Thoracic aorta (tissue), 2 donors: Measurements from ENCODE around the gene OGG1. TPM values are rescaled to one million over a fixed set of nuclear protein-coding genes. Genes with fewer than 3 reads are reported as not detected.

Experiments
- ATAC-seq: fragments of 150-250 bp; one replicate; pipeline ENCODE4 v1.8.0; 2017; ENCODE audit warnings: low read depth; ENCODE audit not compliant: insufficient number of reproducible peaks, low FRiP score
- DNase-seq: peaks from one replicate; pipeline ENCODE4 v3.0.0-alpha.2; 2020; ENCODE audit warnings: low spot score
- H3K27ac ChIP-seq, 2 donors: fragments of 200-600 bp; sonication (generic); 1 replicate in 1 of 2; 2 replicates in 1 of 2; pipeline ENCODE4 v1.5.1; 2016; ENCODE audit warnings: mild to moderate bottlenecking in 2 of 2, moderate library complexity in 2 of 2
- H3K27me3 ChIP-seq: fragments of 200-600 bp; sonication (generic); replicated peaks from 2 replicates; pipeline ENCODE4 v1.6.0; 2016; ENCODE audit warnings: mild to moderate bottlenecking; ENCODE audit not compliant: insufficient read depth
- H3K36me3 ChIP-seq: fragments of 200-600 bp; sonication (generic); one replicate; pipeline ENCODE4 v1.5.1; 2016
- H3K4me1 ChIP-seq, 2 donors: fragments of 200-600 bp; sonication (generic); 1 replicate in 1 of 2; 2 replicates in 1 of 2; pipeline versions ENCODE4 v1.5.1 to v1.6.0; 2016; ENCODE audit warnings: low read depth in 2 of 2, mild to moderate bottlenecking in 1 of 2; ENCODE audit not compliant: control insufficient read depth in 1 of 2
- H3K4me3 ChIP-seq: fragments of 200-600 bp; sonication (generic); 2 replicates; pipeline ENCODE4 v1.5.1; 2016; ENCODE audit warnings: mild to moderate bottlenecking
- H3K9me3 ChIP-seq: fragments of 200-600 bp; sonication (generic); 2 replicates; pipeline ENCODE4 v1.5.1; 2016
- total RNA-seq, 2 donors: library from RNA; depleted of rRNA; stranded (reverse); fragments of >200 nt; gene quantifications; one replicate each; pipeline versions ENCODE4 v1.1.0 to v1.2.3, GENCODE V29; 2016
- TF ChIP-seq, protein P1 (sequence below): fragments of 200-600 bp; sonication (generic); IDR thresholded peaks from one replicate; pipeline ENCODE4 v1.5.1; 2019; ENCODE audit warnings: antibody characterized with exemption

Gene OGG1
- total RNA-seq, 2 donors from 2014 or later: 23.0 to 26.3 TPM

DNA sequence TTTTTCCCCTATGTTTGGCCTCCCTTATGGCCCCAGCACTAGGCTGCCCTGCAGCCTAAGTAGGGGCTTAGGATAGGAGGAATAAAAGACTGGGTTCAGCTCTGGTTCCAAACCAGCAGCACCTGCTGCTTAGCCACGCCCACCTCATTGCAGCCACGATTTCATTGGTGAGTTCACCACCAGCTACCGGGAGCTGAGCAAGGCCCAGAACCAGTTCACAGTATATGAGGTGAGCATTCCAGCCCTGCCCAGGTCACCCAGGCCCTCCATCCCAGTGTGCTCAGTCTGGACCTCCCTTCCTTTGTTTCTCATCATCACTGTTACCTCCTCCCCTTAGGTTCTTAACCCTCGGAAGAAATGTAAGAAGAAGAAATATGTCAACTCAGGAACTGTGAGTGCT lies 34.6 kb upstream of the OGG1 start:
- ATAC-seq (no peak), DNase-seq (no peak)
- Histone ChIP-seq H3K27me3 (no peaks in the 10 kb centered on the region), H3K4me1 (peaks cover 3 to 10% of the 10 kb centered on the region in 2 donors), H3K4me3 (no peak overlapping the region), H3K36me3 (no peaks in the 10 kb centered on the region), H3K27ac (peak overlapping the region; percentile 46 to 74), H3K9me3 (no peaks in the 10 kb centered on the region)
- TF ChIP-seq, protein P1, sequence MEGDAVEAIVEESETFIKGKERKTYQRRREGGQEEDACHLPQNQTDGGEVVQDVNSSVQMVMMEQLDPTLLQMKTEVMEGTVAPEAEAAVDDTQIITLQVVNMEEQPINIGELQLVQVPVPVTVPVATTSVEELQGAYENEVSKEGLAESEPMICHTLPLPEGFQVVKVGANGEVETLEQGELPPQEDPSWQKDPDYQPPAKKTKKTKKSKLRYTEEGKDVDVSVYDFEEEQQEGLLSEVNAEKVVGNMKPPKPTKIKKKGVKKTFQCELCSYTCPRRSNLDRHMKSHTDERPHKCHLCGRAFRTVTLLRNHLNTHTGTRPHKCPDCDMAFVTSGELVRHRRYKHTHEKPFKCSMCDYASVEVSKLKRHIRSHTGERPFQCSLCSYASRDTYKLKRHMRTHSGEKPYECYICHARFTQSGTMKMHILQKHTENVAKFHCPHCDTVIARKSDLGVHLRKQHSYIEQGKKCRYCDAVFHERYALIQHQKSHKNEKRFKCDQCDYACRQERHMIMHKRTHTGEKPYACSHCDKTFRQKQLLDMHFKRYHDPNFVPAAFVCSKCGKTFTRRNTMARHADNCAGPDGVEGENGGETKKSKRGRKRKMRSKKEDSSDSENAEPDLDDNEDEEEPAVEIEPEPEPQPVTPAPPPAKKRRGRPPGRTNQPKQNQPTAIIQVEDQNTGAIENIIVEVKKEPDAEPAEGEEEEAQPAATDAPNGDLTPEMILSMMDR: no peak

DNA sequence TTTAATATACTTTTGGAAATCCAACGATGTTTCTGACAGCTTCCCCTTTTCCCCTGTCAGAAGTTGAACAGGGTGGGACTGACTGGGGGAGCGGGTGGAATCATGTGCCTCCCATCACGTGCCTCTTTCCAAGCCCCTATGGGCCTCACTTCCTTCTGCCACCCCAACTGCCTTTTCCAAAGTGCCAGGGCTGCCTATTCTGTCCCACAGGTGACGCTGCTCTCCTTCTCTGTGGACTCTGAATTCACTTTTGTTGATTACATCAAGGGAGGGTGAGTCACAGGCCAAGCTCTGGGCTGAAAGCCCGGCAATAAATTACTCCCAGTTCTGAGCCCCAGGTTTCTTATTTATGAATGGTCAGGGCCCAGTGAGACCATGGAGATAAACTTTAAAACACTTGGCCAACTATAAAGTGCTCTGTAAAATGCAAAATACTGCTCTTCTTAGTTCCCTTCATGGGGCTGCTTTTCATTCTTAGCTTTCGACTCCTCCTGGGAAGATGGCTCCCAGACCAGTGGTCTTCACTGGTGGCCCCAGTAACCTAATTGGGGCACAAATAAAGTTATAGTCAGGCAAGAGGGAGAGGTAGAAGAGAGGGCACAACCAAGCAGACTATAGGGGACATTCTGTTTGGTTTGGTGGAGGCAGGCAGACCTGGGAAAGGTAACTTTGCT lies 33.9 kb upstream of the OGG1 start:
- peak; percentile 98 for ATAC-seq
- Histone ChIP-seq H3K27ac (peak overlapping the region; percentile 24 to 74), H3K9me3 (no peaks in the 10 kb centered on the region), H3K27me3 (no peaks in the 10 kb centered on the region), H3K36me3 (no peaks in the 10 kb centered on the region), H3K4me3 (no peak overlapping the region), H3K4me1 (peaks cover 3 to 10% of the 10 kb centered on the region in 2 donors)
- TF ChIP-seq, protein P1: peak; percentile 76
- peak; percentile 72 for DNase-seq

DNA sequence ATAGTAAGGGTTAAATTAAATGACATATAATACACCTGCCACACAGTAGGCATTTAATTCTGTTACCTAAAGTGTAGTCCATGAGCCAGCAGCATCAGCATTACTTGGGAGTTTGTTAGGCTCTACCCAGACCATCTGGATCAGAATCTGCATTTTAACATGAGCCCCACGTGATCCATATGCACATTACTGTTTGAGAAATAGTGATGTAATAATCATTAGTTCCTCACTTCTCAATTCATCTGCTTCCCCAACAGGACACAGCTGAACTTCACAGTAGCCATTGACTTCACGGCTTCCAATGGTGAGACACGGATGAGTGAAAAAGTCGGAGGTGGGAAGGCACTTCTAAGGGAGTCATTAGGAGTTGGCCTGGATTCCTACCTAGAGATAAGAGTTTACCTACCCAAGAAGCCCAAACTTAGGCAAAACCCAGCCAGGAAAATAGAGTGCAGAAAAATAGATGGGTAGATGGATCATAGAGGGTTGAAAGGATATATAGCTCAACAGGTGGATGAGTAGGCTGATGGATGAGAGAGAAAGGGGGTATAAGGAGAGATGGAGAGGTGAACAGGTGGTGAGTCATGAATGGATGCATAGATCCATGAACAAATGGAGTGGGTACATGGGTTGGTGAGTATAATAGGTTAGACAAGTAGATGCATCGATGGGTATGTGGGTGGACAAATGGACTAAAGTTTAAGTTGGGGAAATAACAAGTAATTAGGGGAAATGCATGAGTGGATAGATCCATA lies 32.8 kb upstream of the OGG1 start:
- Histone ChIP-seq H3K4me1 (peaks cover 3 to 10% of the 10 kb centered on the region in 2 donors), H3K9me3 (no peaks in the 10 kb centered on the region), H3K27ac (peak overlapping the region in 1 of 2 donors; percentile 24), H3K27me3 (no peaks in the 10 kb centered on the region), H3K4me3 (no peak overlapping the region), H3K36me3 (no peaks in the 10 kb centered on the region)
- TF ChIP-seq, protein P1: no peak
- no peak for DNase-seq
- ATAC-seq: no peak

DNA sequence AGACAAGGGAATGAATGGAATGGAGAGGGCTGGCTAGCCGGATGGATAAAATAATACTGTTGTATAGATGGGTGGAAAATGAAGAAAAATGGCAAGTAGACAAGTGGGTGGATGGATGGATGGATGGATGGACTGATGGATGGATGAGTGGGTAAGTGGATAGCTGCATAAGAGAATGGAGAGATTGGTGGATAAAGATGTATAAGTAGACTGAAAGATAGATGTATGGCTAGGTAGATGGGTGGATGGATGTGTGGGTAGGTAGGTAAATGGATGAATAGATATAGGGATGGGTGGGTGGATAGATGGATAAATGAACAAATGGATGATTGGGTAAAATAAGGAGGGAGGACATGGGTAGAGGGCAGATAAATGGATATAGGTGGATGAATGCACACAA lies 32.2 kb upstream of the OGG1 start:
- DNase-seq: no peak
- H3K27me3 ChIP-seq: no peaks in the 10 kb centered on the region
- TF ChIP-seq, protein P1: no peak
- no peak overlapping the region for H3K27ac ChIP-seq
- no peaks in the 10 kb centered on the region for H3K36me3 ChIP-seq
- ATAC-seq: no peak
- peaks cover 3 to 10% of the 10 kb centered on the region in 2 donors for H3K4me1 ChIP-seq
- H3K4me3 ChIP-seq: no peak overlapping the region
- no peaks in the 10 kb centered on the region for H3K9me3 ChIP-seq

DNA sequence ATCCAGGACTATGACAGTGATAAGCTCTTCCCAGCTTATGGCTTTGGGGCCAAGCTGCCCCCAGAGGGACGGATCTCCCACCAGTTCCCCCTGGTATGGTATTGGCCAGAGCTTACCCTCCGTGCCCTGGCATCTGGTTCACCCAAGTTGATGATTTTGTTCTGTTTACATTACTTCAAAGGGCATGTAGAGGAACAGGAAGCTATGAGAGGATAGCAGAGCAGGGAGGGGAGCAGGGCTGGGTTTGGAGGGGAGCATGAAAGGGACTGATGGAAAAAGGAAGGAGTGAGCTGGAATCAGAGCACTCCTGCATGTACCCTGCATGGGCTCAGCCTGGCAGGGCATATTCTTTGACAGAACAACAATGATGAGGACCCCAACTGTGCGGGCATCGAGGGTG lies 31.6 kb upstream of the OGG1 start:
- Histone ChIP-seq H3K27ac (no peak overlapping the region), H3K27me3 (no peaks in the 10 kb centered on the region), H3K4me3 (no peak overlapping the region), H3K36me3 (no peaks in the 10 kb centered on the region), H3K4me1 (peaks cover 3 to 10% of the 10 kb centered on the region in 2 donors), H3K9me3 (no peaks in the 10 kb centered on the region)
- ATAC-seq (no peak), DNase-seq (no peak)
- TF ChIP-seq, protein P1: no peak
